ENCODE measurements around the gene ARL4D. TPM values are rescaled to one million over a fixed set of nuclear protein-coding genes. Genes with fewer than 3 reads are reported as not detected.
"Not testable (repeated sequence)": the region's sequence is repeated elsewhere in the genome, so short reads cannot be mapped to it uniquely, and the experiment has no call there.

ARL4D gene
- total RNA-seq, 1 donor from 2014 or later, result 3.8 TPM

DNA sequence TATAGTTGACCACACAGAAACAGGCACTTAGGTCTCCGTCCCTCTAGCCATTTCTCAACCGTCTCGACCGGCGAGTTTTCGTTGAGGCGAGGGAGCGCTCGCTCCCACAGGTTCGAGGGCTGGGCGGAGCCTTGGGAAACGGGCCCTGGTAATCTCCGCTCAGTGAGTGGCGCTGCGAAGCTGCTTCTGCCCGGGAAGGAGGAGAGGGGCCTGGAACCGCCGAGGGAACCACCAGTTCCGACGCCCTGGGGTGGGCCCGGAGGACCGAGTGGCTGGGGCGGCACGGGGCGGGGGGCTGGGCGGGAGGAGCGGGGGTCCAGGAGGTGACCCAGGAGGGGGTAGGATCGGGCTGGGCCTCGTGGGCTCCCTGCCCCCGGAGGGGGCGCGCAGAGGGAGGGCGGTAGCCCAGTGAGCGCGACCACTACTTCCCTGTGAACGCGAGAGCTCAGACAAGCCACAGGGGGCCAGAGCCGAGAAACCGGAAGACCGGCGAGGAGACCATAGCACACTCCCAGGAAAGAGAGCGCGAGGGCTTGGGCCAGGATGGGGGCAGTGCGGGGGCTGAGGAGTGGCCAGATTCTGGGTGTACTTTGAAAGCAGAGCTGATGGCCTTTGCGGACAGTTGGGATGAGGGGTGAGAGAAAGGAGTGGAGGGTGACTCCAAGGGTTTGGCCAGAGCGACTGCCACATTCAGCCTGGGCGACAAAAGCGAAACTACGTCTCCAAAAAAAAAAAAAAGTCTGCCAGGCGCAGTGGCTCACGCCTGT lies 29.9 kb upstream of the ARL4D start:
- intact Hi-C loops (cut with micrococcal nuclease), result loop anchor here (1.0 to 10.0 kb wide), 5 partner anchors 9 to 794 kb away; partner anchors contain the start of genes DHX8 and PSMC3IP

DNA sequence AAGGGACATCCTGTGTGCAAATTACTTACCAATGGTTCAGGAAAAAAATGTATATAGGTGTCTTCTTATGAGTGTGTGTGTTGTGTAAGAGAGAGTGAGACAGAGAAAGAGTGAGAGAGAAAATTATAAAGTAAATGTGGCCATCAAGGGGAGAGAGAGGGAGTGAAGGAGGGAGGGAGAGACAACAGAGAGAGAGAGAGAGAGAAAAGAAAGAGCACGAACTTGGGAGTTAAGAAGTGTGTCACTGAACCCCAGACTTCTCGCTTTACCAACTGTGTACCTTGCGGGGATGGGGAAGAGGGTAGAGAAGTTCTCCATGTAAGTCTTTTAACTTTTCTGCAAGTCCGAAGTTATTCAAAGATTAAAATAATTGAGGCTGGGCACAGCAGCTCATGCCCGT lies 28.8 kb upstream of the ARL4D start:
- intact Hi-C loops (cut with micrococcal nuclease), result loop anchor here (10.0 kb wide), 1 partner anchor 795 kb away; the partner anchor contains the start of gene PSMC3IP

DNA sequence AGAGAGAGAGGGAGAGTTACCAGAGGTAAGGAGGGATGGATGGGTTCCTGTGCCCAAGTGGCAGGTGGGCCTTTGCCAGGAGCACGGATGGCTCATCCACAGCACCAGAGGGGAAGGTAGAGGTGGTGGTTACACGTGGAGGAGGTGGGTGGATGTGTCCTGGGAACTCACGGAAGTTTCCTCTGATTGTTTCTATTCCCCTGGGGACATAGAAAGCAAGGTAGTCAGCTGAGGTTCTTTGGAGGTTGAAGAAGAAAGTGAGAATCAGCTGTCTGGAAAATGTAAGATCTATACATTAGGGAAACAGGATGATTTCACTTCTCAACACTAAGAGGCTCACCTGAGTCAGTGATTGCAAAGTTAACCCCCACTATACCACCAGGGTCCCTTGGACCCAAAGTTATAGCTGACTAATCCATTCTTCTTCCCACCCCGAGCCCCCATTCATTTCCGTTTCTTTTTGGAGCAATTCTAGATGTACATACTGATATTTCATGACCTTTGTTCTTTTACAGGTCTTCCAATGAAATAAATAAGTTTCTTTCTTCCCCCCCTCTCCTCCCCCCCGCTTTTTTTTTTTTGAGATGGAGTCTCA lies 27.5 kb upstream of the ARL4D start:
- intact Hi-C loops (cut with micrococcal nuclease), result no loop called here

DNA sequence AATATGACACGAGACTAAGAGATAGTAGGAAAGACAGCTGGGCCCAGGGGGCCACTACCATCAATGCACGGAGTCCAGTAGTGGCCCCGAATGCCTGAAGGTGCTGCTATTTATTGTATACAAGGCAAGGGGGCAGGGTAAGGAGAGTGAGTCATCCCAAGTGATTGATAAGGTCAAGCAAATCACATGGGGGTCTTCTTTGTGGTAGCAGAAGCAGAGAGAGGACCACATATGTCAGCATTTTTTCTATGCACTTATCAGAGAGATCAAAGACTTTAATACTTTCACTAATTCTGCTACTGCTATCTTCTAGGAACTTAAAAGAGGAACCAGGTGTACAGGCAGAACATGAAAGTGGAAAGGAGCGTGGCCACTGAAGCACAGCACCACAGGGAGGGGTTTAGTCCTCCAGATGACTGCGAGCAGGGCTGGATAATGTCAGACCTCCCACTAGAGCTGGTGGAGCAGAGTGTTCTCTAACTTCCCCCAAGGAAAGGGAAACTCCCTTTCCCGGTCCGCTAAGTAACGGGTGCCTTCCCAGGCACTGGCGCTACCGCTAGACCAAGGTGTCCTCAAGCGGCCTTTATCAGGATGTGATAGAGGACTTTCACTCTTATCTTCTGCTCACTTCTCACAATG lies 26.4 kb upstream of the ARL4D start:
- intact Hi-C loops (cut with micrococcal nuclease), result no loop called here

DNA sequence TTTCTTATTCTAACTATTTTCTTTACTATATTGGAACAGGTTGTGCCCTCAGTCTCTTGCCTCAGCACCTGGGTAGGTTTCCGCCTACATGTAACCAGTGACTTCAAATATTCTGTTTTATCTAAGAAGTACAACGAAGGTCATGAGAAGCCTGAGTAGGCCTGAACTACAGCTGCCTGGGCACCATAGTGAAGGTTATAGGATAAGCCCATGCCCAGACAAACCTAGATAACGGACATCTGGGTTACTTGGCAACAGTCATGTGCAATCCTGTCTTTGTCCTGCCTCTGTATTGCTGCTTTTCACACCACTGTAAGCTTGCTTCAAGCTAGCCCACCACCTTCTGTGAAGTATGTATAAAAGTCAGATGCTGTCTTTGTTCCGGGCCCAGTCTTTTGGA lies 25.4 kb upstream of the ARL4D start:
- intact Hi-C loops (cut with micrococcal nuclease), result no loop called here

DNA sequence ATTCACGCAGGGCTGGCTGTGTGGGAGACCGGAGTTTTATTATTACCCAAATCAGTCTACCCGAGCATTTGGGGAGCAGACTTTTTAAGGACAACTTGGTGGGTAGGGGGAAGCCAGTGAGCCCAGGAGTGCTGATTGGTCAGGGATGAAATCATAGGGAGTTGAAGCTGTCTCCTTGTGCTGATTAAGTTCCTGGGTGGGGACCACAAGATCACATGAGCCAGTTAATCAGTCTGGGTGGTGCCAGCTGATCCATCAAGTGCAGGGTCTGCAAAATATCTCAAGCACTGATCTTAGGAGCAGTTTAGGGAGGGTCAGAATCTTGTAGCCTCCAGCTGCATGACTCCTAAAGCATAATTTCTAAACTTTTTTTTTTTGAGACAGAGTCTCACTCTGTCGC lies 22.9 kb upstream of the ARL4D start:
- intact Hi-C loops (cut with micrococcal nuclease), result not testable (repeated sequence)

DNA sequence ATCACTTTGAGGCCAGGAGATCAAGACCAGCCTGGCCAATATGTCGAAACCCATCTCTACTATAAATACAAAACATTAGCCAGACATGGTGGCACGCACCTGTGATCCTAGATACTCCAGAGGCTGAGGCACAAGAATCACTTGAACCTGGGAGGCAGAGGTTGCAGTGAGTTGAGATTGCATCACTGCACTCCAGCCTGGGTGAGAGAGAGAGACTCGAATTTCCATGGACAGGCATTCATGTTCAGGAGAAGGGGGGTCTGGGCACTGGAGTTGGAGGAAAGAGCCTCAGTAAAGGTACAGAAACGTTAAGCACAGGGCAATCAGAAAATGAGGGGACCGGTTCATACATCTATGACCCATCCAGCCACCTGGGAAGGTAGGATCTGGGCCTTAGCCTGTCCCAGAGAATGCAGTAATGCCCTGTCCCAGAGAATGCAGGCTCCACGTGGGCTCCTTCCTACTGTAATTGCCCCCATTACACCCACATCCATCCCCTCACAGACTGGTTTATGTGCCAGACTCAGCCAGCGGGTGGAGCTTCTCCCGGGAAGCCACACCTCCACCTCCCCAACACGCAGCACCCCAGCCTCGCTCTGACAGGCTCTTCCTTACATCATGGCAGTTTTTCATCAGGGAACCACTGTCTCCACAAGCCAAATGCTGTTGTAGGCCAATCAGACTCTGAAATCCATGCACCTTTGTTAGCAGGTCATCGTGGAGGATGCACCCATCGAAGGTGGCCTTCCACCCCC lies 21.6 kb upstream of the ARL4D start:
- intact Hi-C loops (cut with micrococcal nuclease), result no loop called here

DNA sequence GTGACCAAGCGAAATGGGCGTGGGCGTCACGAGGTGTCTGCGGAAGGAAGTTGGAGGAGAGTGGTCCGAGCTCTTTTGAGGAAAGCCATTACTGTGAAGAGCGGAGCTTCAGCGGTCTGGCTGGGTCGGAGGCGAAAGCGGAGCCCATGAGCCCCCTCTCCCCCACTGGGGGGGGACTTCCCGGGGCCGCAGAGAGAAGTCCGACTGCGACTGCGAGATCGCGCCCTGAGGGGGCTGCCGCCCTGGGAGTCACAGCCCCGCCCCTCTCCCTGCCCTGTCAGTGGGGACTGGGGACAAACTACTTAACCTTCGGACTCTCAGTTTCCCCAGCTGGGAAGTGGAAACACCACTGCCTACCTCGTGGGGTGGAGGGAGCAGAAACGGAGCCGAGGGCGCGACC lies 20.0 kb upstream of the ARL4D start:
- intact Hi-C loops (cut with micrococcal nuclease), result no loop called here

DNA sequence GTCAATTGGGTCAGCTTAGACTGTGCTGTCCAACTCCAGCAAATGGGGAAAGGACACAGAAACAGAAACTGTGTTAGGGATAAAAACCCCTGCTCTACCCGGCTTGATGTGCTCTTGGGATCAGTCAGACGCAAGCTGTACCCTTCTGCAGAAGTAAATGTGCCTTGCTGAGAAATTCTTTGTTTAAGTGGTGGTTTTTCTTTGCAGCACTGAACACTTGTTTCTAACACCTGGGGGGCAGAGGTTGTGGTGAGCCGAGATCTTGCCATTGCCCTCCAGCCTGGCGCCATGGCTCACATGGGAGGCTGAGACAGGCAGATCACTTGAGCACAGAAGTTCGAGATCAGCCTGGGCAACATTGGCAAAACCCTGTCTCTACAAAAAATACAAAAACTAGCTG lies 18.5 kb upstream of the ARL4D start:
- intact Hi-C loops (cut with micrococcal nuclease), result no loop called here

DNA sequence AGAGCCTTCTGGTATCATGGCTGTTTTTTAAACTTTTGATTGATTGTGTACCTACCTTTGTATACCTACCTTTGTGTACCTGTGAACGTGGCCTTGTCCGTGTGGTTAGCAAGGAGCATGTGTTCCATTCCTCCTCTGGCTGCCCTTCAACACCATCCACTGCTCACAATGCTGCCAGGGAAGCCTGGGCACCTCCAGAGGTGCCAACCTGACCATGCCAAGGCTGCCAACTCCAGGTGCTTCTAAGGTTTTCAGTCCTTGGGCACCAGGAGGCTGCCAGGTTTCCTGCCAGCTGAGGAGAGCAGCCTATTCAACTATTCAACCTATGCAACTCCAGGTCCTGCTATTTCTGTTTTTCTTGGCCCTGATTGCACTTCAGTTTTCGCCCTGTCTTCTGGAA lies 17.6 kb upstream of the ARL4D start:
- intact Hi-C loops (cut with micrococcal nuclease), result no loop called here

DNA sequence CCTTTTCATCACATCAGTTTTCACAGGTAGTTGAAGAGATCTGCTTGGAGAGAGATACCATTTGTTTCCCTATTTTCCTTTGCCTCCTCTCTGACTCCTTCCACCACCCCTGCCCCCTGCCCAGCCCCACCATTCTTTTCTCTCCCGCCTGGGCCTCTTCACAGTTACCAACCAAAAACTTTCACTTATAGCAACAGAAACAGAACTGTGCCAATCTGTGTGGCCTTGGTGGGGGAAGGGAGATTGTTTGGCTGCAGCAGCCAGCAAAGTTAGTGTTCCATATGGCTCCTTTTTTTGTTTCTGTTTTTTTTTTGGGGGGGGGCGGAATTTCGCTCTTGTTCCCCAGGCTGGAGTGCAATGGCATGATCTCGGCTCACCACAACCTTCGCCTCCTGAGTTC lies 17.2 kb upstream of the ARL4D start:
- intact Hi-C loops (cut with micrococcal nuclease), result no loop called here

DNA sequence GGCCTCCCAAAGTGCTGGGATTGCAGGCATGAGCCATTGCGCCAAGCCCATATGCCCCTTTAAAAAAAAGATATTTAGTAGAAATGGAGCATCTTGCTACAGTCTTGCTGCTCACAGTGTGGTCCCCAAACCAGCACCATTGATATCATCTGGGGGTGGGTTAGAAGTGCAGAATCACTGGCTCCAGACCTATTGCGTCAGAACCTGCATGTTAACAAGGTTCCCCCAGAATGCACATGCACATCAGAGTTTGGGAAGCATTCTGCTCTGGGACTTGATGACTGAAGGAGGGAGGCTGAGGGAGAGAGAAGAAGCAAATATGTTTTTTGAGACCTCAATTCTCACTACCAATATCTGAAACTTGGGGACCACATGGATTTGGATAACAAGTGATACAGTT lies 16.0 kb upstream of the ARL4D start:
- intact Hi-C loops (cut with micrococcal nuclease), result no loop called here

DNA sequence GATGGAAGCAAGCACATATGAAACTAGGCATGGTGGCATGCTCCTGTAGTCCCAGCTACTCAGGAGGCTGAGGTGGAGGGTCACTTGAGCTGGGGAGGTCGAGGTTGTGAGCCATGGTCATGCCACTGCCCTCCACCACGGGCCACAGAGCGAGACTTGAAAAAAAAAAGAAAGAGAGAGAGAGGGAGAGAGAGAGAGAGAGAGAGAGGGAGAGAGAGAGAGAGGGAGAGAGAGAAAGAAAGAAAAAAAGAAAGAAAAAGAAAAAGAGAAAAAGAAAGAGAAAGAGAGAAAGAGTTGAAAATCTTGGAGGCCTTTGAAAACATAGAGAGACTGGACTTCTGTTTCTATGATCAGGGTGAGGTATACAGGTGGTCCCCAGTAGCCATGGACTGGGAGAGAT lies 15.4 kb upstream of the ARL4D start:
- intact Hi-C loops (cut with micrococcal nuclease), result no loop called here

DNA sequence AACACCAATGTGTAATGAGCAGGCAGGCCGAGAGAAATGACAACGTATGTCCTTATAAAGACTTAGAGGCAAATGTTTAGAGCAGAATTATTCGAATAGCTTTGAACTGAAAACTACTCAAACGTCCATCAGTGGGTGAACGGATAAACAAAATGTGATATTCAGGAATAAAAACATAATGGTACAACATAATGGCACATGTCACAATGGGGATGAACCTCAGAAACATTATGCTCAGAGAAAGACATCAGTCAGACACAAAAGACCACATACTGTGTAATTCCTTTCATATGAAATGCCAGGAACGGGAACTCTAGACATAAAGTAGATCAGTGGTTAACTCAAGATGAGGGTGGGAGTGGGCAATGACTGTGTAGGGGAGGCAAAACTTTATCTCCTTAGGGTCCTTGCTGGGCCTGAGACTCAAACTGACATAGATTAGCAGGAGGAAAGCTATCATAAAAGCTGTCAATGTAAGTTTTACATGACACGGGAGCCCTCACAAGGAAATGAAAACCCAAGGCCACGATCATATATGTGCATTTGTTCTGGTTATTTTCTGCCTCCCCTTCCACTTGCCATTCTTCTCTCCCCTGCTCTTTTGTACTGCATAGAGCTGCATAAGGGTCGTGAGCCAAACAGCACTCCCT lies 14.8 kb upstream of the ARL4D start:
- intact Hi-C loops (cut with micrococcal nuclease), result no loop called here

DNA sequence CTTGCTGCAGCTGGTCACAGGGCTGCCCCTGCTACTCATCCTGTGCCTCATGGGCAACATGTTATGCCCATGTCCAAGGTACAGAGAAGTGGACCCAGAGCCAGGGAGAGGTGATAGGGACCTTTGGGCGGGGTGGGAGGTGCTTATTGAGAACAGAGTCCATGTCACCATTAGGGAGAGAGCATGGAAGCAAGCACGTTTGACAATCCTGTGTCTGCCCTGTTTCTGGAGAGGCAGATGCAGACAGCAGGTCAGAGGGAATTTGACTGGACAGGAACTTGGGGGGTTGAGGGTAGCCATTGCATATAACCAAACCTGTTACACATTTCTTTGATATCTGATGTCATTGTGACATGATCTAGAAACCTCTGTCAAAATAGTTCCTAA lies 14.3 kb upstream of the ARL4D start:
- intact Hi-C loops (cut with micrococcal nuclease), result no loop called here

DNA sequence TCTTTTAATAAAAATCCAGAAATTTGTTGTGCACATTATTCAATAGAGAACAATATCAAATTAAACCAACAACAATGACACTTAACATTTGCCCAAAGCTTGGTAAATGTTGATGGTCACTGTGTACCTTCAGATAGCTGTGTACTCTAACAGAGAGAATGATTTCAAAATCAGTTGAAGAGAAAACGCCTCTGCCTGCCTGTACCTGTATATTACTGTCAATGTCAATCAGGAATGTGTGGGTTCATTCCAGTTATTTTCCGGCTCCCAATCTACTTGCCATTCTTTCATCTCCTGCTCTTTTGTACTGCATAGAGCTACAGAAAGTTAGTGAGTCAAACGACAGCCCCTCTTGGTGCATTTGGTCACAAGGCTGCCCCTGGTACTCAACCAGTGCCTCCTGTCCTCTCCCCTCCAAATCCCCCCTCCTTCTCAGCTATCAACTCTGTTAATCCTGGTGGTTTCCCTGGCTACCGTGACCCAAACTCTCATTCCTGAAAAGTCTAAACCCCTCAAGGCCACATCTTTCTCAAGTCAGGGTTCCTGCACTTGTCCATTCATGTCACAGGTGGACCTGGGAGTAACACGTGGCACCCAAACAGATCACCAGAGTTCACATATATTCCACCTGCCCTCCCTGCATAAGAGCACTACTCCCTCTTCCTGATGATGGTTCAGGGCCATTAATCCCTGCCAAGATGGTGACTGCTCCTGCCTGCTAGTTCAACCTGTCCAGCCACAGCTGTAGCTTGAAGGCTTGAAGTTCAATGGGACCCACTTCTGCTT lies 13.6 kb upstream of the ARL4D start:
- intact Hi-C loops (cut with micrococcal nuclease), result no loop called here

DNA sequence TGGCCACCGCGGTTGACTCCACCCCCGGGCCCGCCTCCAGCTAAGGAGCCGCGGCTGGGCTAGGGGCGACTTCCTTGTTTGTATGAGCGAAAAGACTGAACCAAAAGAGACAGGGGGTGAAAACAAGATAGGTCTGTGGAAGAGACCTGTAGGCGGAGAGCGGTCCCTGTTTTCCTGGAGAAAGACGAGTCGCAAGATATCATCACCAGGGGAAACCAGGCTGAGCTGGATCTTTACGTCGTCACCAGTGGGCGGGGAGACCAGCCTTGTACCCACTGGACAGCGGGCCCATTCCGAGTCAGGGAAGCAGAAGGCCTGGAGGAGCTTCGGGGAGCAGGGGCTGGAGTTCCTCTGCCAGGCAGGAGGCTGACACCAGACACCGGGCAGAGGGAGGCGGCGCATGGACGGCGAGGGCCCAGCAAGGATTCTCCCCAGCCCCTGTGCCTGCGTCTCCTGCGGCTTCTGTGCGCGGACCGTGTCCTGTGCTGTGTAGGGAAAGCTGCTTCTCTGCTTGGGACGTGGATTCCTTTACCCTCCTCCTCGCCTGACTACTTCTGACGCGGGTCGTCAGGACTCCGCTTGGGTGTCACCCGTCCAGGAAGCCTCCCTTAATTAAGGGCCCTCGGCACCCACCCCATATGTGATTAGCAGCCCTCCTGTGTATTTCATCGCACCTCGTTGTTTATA lies 10.3 kb upstream of the ARL4D start:
- intact Hi-C loops (cut with micrococcal nuclease), result loop anchor here (1.0 to 2.0 kb wide), 9 partner anchors 10 to 618 kb away; partner anchors contain the start of genes ARL4D, BRCA1, DHX8 and DUSP3

DNA sequence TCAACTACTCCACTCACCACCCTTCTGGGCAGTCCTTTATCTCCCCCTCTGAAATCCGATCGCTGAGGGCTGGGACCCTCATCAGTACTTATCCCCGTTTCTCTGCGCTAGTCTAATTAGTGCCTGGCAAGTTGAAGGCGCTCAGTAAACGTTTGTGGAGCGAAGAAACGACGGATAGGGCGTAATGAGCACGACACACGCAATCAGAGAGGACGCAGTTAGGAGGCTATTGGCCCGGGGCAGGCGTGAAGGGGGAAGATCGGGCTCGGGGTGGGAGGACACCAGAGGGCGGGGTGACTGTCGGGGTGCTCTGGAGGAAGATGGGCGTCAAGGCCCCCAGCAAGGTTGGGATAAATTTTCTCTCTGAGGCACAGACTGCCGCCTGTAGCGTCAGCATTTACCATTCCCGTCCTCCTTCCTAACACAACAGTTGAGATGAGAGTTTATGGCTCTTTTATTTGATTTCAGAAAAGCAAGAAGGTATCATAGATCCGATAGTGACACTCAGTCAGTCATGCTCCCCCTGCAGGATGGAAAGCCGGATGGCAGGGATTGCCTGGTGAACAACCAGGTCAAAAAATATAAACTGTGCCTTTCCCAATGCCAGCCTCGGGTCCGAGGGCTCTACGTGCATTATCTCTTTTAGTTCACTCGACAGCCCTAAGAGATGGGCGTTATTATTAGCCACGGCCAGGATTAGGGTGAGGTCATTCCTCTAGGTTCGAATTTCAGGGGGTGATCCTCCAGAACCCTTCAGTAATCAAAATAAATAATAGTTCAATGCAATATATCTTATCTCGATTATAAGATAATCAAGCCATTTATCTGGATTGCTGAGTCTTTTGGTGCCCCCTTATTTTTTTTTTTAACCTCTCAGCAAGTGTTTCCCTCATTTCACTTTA lies 9.5 kb upstream of the ARL4D start:
- intact Hi-C loops (cut with micrococcal nuclease), result loop anchor here (1.0 to 2.0 kb wide), 5 partner anchors 9 to 618 kb away; partner anchors contain the start of genes ARL4D, DHX8, DUSP3 and ETV4

DNA sequence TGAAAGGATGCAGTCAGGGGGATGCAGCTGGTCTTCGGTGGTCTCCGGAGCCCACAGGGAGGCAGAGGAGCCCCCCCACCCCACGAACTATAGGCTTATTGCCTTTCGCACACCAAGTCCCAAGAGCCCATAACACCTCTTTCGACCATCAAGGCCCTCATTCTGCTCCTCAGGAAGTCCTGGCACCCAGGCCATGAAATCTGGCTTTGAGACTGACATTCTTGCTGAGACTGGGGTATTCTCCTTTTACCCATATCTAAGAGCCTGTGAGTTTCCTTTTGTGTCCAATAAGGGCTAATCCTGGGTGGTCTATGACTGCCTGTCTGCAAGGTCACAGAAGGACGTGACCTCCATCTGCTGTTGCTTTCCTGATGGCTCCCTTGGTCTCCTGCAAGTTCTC lies 6.4 kb upstream of the ARL4D start:
- intact Hi-C loops (cut with micrococcal nuclease), result loop anchor here (10.0 kb wide), 1 partner anchor 182 kb away; no protein-coding TSS in a partner anchor

Measured in T-helper 1 cell treated with Interleukin-12 subunit alpha and Interleukin-12 subunit beta and Interleukin-4 antibody, amounts not matched to agents 30 ng/mL and 1 ng/mL, for 36 hours (primary cell).